GM18870 (cell line): ENCODE measurements around the gene JAML.

Experiments used
- ATAC-seq: cut with Tn5 transposase; IDR thresholded peaks from one replicate; pipeline ENCODE4 v1.9.1; 2021; ENCODE audit warnings: moderate library complexity; ENCODE audit not compliant: unreplicated experiment

Gene JAML

DNA sequence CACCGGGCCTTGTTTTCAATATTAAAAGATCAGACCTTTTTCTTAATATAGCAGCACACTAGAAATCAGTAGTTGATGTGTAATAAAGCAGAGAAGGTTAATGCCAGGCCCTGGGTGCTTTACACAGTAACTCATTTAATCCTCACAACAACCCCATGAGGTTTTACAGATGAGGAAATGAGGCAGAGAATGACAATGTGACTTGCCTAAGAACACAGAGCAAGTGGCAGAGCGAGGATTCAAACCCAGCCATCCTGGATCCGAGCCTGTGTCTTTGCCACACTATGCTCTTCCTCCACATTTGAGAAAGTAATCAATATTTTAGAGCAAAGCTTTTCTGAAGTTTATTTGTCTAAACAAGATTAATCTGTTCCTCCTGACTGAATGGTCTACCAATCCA lies 7.2 kb downstream of the JAML start:
- no peak for ATAC-seq

DNA sequence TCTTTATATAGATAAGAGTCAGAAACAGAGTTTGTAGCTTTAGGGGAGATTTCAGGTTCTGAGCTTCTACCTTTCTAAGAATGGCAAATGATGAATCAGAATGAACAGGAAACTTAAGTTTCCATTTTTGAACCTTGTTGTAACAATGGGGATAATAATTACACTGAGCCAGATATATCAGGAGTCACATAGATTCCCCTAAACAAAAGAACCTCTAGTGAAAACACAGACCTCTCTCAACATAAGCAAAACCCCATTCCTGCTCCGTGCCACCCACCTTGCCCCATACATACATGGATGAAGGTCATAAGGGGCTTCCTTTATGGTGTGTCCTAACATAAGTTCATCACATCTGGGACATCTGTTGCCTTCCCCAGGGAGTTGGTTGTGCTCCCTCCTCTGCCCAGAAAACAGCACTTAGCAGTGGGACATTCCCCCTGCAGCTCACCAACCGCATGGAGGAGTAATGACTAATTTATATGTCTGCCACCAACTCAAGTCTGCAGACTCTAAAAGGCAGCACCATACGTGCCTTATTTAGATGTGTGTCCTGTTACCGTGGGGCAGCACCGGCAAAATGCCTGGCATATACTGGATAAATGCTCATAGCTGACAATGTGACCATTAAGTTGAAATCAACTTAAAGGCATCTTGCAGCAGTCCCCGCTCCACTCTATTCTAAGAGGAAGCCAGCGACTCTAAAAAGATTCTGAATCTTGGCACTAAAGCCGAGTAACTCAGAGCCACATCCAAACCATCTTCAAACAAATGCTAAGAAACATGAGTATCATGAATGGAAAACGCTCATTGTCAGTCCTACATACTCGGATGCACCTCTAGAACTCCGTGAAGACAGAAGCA lies 8.0 kb downstream of the JAML start:
- ATAC-seq = no peak

DNA sequence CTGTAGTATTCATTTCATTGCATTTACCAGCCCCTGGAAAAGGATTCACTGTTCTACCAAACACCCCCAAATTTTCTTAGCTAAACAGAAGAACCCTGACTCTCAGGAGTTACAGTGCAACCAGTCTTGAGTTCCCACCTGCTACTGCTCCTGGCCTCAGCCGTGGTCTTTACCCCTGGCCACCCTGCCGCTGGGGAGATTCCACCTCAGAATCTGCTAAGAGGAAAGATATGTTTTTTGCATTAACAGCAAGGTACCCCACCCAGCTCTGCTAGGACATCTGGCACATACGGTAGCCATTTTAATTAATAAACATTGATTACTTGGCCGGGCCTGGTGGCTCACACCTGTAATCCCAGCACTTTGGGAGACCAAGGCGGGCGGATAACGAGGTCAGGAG lies 9.0 kb downstream of the JAML start:
- no peak for ATAC-seq

DNA sequence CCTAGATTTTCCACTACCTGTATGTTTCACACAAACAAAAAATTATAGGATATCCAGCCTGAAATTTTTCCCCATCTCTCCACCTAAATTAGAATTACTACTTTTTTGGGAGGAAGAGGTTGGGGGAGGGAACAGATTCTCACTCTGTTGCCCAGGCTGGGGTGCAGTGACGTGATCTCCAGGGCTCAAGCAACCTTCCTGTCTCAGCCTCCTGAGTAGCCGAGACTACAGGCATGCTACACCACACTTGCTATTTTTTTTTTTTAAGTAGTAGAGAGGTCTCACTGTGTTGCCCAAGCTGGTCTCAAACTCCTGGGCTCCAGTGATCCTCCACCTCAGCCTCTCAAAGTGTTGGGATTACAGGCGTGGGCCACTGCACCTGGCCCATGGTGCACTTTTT lies 9.5 kb downstream of the JAML start:
- ATAC-seq = no peak

DNA sequence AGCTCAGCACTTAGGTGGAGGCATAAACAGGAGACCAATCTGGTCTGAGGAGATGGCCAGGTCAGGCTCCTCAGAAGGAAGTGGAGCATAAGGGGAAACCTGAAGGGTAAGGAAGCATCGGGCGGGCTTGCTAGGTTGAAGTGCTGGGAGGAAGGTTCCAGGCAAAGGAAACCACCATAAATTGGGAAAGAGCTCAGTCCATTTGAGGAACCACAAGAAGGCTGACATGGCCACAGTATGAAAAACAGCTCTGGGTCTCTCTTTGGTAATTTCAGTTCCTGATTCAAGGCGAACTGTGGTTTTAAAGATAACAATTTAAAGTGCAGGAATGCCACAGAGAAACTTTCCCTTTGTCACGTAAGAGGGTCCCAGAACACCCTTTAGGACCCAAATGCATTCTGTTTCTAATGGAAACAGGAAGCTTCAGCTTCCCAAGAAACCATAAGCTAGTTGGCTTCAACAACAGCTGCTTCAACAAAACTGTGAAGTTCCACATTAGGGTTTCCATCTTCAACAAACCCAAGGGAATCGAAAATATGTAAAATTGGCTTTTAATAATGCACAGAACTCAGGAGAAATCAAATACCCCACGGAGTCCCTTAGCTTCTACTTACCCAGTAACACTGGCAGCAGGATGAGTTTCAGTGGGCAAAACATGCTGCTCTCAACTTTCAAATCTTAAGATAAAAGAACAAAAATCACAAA lies 10.4 kb downstream of the JAML start:
- ATAC-seq = no peak

DNA sequence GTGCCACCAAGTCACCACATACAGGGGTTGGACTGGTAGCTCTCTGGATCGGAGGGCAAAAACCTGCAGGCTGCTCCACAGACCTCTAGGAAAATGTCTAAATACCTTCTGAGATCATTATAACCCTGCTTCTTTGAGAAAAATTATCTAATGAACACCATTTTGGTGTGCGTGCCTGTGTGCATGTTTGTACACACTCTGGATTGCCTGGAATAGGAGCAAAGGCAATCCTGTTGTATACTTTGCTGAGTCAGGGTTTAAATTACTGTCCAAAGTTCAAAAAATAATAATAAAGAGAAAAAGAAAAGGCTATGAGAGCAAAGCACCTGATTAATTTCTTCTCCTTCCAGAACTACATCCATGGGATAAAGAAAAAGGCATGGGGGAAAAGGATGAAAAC lies 11.0 kb downstream of the JAML start:
- no peak for ATAC-seq

DNA sequence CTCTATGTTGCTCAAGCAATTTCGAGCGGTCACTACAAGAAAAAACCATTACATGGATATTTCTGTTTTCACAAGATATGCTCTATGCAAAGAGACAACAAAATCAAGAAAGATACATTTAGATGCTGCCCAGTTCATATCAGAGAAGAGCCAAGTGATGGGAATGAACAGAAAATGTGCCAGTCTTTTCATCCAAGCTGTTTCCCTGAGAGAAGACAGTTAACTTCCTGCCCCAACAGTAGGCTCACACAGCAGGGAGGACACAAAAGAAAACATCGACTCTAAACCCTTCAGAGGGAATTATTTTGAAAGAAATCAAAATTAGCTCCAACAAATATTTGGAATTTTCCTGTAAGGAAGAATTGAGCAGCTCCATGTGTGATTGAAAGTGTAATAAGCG lies 11.6 kb downstream of the JAML start:
- no peak for ATAC-seq

DNA sequence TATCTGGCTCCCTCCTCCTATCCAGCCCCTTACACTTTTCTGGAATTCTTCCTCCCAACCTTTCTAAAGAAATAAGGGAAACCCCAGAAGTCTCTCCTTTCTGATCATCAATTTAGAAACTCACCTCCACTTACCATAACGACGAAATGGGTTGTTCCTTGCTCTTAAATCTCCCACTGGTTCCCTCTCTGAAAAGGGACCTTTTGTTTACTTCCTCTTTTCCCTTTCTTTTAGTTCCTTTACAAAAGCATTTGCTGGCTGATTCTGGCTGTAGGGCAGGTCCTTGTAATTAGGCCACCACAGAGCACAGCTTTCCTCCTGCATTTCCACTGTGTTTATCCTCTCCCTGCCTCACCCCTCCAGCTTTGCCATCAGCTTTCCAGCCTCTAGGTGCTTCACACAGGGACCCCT lies 12.0 kb downstream of the JAML start:
- ATAC-seq = no peak

DNA sequence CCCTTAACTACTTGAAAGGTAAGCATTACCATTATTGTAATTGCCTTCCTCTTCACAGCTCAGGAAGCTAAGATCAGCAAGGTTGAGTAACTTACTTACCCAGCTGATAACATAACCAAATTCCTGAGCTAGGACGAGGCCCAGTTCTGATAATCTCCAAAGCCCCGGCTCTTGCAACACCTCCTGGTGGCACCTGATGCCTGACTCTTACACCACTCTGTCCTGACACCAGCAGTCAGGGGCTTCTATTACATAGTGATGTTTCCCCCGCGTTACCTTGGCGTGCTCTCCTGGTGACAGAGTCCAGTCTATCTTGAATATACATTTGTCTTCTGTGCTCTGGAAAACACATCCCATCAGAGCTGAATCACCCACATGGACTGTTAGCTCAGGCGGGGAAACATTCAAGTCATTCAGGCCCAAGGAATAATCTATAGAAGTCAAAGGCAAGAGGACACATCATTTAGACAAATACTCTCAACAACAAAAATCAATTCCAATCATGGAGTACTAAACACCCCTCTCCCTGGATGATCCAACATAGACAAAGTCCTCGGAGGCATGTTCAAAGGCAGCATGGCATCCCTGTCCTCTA lies 12.6 kb downstream of the JAML start:
- ATAC-seq = no peak

DNA sequence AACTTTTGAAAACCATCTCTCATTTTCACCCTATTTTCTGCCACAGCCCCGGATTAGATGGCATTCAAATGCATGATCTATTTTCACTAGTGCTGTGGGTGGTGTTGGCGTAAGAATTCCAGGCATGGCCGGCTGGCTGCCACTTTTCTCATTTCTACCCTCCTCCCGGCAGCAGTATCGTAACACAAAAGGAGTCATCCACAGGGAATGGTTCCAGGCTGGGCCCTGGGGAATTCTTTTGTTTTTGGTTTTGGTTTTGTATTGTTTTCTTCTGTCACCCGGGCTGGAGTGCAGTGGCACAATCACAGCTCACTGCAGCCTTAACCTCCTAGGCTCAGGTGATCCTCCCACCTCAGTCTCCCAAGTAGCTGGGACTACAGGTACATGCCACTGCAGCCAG lies 13.8 kb downstream of the JAML start:
- ATAC-seq = no peak

DNA sequence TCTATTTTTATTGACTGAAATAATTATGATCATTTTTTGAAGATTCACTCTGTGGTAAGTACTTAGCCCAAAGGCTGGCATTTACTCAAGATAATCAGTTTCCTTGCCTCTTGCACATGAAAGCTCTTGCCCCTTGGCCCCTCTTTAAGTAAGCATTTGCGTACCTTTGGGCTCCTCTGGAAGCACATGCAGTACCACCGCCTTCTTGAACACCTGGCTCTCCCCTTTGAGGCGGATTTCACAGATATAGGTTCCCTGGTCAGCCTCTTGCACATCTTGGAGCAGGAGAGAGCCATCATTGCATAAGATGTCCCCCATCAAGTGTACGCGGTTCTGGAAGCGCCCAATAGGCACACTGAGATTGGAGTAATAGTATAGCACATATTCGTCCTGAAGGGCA lies 14.5 kb downstream of the JAML start:
- ATAC-seq = no peak

DNA sequence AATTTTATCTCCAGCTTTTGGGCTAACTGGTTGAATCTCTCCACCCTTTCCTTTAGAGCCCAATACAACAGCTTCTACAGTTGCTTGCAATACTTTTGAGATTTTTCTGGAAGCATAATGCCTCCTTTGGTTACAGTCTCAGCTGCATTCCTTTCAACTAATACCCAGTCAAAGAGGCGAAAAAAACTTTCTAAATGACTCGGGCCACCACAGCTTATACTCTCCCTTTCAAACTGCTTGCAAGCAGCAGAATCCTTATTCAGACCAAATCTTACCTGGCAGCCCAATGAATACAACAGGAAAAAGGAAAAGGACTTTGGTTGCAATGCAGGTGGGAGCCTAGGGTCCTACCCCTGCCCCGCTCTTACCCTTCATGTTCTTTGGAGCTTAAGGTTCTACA lies 15.8 kb downstream of the JAML start:
- no peak for ATAC-seq

DNA sequence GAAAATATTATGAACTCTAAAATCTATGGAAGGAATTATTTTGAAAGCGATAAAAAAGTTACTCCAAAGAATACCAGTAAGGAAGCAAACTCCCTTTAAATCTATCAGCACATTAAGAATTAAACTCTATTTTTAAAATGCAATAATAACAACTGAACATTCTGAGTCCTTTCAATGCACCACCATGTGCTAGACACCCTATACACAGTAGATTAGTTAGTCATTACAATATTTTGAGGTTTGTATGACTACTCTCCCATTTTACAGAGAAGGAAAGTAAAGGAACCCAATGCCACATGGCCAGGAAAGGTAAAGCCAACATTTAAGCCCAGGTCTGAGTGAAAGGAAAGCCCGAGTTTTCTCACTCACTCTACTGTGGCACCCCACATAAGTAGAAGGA lies 17.7 kb downstream of the JAML start:
- ATAC-seq = no peak

DNA sequence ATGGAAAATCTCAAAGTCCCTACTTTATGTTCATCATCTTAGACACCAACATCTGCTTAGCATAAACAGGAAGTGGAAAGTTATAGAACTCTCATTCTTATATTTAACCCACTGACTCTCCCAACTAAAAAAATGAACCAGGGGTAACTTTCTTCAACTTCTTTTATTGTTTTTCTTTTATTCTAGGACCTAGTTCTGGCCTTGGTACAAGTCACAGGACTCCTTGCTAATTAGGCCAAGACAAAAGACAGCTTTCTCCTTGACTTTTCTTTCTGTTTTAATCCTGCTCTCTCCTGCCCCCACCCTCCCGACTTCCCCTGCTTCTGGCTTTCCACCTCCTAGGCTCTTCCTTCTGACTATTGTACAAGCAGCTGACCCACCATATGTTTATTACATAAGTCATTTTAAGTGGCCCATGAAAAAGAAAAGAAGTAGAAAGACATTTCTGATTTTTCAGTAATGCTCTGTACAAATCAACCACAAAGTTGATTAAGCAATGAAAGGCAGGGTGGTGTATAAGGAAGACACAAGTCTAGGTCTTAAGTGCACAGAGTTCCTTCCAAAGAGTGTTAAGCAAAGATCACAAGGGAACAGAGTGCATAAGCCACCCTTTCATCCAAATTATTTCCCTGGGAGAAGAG lies 18.3 kb downstream of the JAML start:
- no peak for ATAC-seq

DNA sequence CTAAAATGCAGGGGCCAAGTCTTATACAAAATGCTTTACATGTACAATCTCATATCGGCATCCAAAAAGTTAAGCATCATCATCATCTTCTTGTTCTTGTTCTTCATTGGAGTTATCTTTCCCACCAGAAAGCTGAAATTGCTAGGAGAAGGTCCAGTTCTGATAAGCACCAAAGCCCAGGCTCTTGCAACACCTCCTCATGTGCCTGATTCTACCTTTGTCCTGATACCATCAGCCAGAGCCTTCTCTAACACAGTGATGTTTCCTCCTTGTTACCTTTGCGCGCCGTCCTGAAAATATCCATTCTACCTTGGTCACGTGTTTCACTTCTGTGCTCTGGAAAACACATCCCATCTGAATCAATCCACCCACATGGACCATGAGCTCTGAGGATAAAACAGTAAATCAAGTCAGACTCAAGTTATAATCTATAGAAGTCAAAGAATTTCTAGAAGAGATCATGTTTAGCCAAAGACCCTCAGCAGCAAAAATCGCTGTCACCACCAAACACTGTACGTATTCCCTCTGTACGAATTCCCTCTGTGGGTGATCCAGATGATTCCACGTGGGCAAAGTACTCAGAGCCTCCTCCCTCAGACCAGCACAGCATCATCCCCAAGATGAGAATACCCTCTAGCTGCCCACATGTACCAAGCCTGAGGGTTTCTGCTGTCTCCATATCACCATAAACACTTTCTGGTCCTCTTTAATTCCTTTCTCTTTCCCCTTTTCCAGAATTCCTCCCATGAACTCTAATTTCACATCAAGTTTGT lies 19.0 kb downstream of the JAML start:
- ATAC-seq = no peak

DNA sequence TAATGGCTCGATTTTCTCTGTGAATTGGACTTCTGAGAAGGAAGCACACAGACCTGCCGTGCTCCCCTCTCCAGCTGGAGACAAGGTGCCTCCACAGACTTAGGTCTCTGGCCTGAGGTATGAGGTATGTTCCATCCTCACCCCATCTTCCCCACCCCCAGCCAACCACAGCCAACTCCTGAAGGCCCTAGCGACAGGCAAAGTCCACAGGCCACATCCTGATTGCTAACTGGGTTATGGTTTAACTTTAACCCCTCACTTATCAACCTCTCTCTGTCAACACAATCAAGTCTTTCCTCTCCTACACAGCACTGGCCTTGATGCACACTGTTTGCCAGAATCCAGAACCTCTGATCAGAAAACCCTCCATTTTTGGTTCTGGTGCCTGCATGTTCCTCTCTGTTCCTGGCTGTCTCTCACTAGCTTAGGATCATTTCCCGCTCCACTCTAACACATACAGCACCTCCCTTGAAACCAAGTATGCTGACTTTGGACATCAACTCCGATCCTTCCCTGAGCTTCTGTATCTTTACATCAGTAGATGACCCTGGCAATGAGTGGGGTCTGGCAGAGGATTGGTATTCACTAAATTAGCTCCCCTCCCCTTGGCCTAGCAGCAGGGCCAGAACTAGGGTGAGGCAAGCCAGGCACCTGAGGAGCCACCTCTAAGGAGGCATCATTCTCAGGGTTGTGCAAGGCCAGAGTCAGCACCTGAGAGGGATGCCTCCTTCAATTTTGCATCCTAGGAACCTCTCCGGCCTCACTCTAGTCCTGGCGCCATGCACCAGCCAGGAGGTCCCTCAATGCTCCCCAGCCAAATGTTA lies 22.0 kb downstream of the JAML start:
- ATAC-seq = no peak

DNA sequence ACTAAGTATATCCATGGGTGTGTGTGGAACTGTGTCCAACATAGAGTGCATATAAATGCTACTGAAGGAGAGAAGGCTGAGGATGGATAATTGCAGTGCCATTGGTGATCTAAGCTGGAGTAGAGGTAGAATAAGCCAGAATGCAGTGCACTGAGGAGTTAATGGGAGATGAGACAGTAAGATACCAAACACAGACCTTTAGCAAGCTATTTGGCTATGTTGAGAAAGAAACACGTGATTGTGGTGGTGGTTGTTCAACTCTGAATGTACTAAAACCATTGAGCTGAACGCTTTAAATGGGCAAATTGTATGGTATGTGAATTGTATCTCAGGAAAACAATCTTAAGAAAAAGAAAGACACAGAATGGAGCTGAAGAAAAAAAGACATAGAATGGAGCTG lies 22.8 kb downstream of the JAML start:
- ATAC-seq = no peak

DNA sequence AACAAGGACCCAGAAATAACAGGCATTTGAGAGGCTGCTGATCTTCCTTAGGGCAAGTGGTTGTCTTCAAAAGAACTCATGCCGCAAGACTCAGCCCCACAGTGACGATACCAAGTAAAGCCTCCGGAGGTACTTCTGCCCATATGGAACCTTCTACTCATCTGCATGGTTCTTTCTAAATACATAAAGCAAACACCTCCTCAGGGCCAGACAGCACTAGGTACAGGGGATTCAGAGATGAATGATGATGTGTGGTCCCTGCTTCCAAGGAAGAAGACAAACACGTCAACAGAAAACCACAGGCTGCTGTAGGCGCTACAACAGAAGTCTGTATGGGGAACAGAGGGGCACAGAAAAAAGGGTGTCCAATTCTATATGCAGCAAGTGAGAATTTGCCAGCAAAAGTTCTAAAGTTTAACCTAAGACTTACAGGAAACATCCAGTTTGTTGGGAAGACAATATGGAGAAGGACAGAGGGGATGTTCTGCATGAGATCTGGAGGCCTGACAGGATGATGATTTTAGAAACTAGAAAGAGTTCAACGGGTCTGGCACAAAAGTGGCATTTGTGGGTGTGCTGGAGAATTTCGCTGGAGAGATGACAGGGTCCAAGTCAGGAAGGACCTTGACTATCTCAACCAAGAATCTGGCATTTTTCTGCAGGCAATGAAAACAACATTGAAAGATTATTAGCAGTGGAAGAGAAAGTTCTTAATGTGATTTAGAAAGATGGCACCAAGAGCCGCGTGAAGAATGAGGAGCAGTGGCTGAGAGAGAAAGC lies 23.7 kb downstream of the JAML start:
- ATAC-seq = no peak

DNA sequence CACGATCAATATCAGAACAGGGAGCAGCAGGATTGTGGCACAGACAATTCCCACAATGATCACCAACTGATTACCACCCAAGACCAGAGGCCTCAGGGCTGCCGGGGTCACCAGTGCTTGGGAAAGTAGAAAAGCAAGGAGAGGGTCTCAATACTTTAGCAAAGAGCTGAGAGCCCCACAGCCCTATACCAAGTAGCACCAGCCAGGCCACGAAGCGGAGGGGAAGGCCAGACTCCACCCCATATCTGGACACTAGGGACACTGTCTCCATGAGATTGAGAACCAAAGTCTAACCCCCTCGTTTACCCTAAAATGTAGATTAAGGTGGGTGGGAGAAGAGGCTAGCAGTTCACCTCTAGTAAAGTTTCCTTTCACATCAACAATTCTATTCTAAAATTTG lies 24.3 kb downstream of the JAML start:
- ATAC-seq = no peak
